CD4-positive, alpha-beta T cell (primary cell): ENCODE measurements around the gene NRXN3. TPM values are rescaled to one million over a fixed set of nuclear protein-coding genes. Genes with fewer than 3 reads are reported as not detected.

Experiments used
- ATAC-seq: fragments of 200-7000 bp; cut with Tn5 transposase; one replicate; pipeline ENCODE4 v1.10.0; 2022; ENCODE audit warnings: mild to moderate bottlenecking; ENCODE audit not compliant: poor library complexity
- CTCF ChIA-PET: fragments of 350-600 bp; sonication (Branson Sonifier 250); formaldehyde crosslinking; loops from one replicate; lab custom pipeline; 2021; ENCODE audit warnings: antibody characterized with exemption, inconsistent platforms; lab: Charles Lee
- POLR2A ChIA-PET: fragments of 350-600 bp; sonication (Branson Sonifier 250); formaldehyde crosslinking; loops from one replicate; lab custom pipeline; 2021; ENCODE audit warnings: antibody characterized with exemption, inconsistent platforms; lab: Charles Lee
- DNase-seq, 14 experiments: peaks; one replicate each; pipeline ENCODE4 v3.0.0-alpha.2; 2013 to 2020; ENCODE audit warnings: mixed read lengths in 2 of 14
- H3K27ac ChIP-seq, 2 donors: one replicate each; pipeline versions ENCODE4 v1.5.1 to v1.7.0; 2013; ENCODE audit warnings: low read length in 2 of 2, low read depth in 1 of 2, mild to moderate bottlenecking in 1 of 2
- H3K27me3 ChIP-seq, 2 experiments: 1 replicate in 1 of 2; 2 replicates in 1 of 2; pipeline versions ENCODE4 v1.6.1 to v1.7.0; 2013; ENCODE audit warnings: low read length in 2 of 2, control low read depth in 1 of 2, mild to moderate bottlenecking in 1 of 2, moderate library complexity in 1 of 2; ENCODE audit not compliant: insufficient read depth in 2 of 2, control insufficient read depth in 1 of 2
- H3K36me3 ChIP-seq: one replicate; pipeline ENCODE4 v1.6.1; 2013; ENCODE audit warnings: low read length, control low read depth; ENCODE audit not compliant: insufficient read depth
- H3K4me1 ChIP-seq: one replicate; pipeline ENCODE4 v1.6.1; 2013; ENCODE audit warnings: low read length, control low read depth; ENCODE audit not compliant: insufficient read depth
- H3K4me3 ChIP-seq: one replicate; pipeline ENCODE4 v1.5.1; 2013; ENCODE audit warnings: mild to moderate bottlenecking, low read length, moderate library complexity
- H3K9me3 ChIP-seq, 2 experiments: 1 replicate in 1 of 2; 2 replicates in 1 of 2; pipeline versions ENCODE4 v1.6.1 to v1.7.0; 2013; ENCODE audit warnings: low read length in 2 of 2, mild to moderate bottlenecking in 2 of 2, control low read depth in 1 of 2, moderate library complexity in 1 of 2; ENCODE audit not compliant: control insufficient read depth in 1 of 2, insufficient read depth in 1 of 2
- H3K27ac Mint-ChIP-seq: one replicate; pipeline ENCODE4 v1.8.0; 2020; ENCODE audit warnings: mixed read lengths
- H3K27me3 Mint-ChIP-seq: one replicate; pipeline ENCODE4 v1.8.0; 2021; ENCODE audit warnings: mixed read lengths
- H3K36me3 Mint-ChIP-seq: one replicate; pipeline ENCODE4 v1.8.0; 2021; ENCODE audit warnings: low read depth, mixed read lengths
- H3K4me1 Mint-ChIP-seq: one replicate; pipeline ENCODE4 v1.8.0; 2021; ENCODE audit warnings: low read depth, mixed read lengths
- H3K4me3 Mint-ChIP-seq: one replicate; pipeline ENCODE4 v1.8.0; 2020; ENCODE audit warnings: mild to moderate bottlenecking, mixed read lengths
- H3K9me3 Mint-ChIP-seq: one replicate; pipeline ENCODE4 v1.8.0; 2020; ENCODE audit warnings: mixed read lengths
- intact Hi-C, 2 experiments: fragments of 100-400 bp; cut with DNase I in 1 of 2; cut with micrococcal nuclease in 1 of 2; formaldehyde crosslinking; loops; one replicate each; pipeline versions ENCODE4 v1.15.1 to v1.9.0; 2023 to 2025; cut with DNase I, micrococcal nuclease
- total RNA-seq, 174 experiments: library from RNA in 2 of 174; stranded (reverse) in 2 of 174; gene quantifications; one replicate each; pipeline ENCODE4 v1.2.3 and lab custom pipeline; 2021 to 2026
- TF ChIP-seq, protein P1 (sequence below): fragments of 200-600 bp; IDR thresholded peaks from one replicate; pipeline ENCODE4 v1.8.0; 2022; ENCODE audit warnings: antibody characterized with exemption, mild to moderate bottlenecking

The NRXN3 gene
- total RNA-seq, 2 experiments from 2014 or later, result not detected

- CTCF ChIA-PET, result no interaction called here
- H3K4me3 Mint-ChIP-seq, result no peak overlapping the region
- Histone ChIP-seq H3K36me3 (no peaks in the 10 kb centered on the region), H3K27me3 (no peaks in the 10 kb centered on the region), H3K27ac (no peak overlapping the region), H3K4me1 (no peaks in the 10 kb centered on the region), H3K4me3 (no peak overlapping the region), H3K9me3 (peaks cover 0 to 11% of the 10 kb centered on the region in 2 experiments)
- no peak for ATAC-seq
- POLR2A ChIA-PET, result no interaction called here
- peaks cover 3% of the 10 kb centered on the region for H3K9me3 Mint-ChIP-seq
- no peak overlapping the region for H3K27ac Mint-ChIP-seq
- TF ChIP-seq, protein P1, sequence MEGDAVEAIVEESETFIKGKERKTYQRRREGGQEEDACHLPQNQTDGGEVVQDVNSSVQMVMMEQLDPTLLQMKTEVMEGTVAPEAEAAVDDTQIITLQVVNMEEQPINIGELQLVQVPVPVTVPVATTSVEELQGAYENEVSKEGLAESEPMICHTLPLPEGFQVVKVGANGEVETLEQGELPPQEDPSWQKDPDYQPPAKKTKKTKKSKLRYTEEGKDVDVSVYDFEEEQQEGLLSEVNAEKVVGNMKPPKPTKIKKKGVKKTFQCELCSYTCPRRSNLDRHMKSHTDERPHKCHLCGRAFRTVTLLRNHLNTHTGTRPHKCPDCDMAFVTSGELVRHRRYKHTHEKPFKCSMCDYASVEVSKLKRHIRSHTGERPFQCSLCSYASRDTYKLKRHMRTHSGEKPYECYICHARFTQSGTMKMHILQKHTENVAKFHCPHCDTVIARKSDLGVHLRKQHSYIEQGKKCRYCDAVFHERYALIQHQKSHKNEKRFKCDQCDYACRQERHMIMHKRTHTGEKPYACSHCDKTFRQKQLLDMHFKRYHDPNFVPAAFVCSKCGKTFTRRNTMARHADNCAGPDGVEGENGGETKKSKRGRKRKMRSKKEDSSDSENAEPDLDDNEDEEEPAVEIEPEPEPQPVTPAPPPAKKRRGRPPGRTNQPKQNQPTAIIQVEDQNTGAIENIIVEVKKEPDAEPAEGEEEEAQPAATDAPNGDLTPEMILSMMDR, result no peak
- no peaks in the 10 kb centered on the region for H3K27me3 Mint-ChIP-seq
- no peak for DNase-seq
- H3K36me3 Mint-ChIP-seq, result no peaks in the 10 kb centered on the region
- intact Hi-C loops, result no loop called here
- no peaks in the 10 kb centered on the region for H3K4me1 Mint-ChIP-seq
Observed at GRCh38 chr14:78798757-78799156, 628.6 kb downstream of the NRXN3 start.

DNA sequence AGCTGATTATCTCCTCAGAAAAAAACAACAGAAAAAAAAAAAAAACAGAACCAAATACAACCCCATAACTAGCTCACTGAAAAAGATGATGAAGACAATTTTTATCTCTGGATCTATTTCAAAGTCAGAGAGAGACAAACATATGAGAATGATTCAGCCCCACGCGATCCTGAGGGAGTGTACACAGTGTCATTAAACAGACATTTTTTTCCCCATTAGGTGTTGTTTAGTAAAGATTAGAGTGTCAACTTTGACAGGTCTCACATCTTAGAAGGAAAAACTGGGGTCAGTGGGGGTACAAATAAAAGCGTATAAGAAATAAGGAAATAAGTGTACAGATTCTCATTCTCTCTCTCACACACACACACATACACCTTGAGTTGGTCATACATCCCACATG is 635.4 kb downstream of the NRXN3 start:
- H3K27ac Mint-ChIP-seq, result no peak overlapping the region
- Histone ChIP-seq H3K27ac (no peak overlapping the region), H3K4me1 (no peaks in the 10 kb centered on the region), H3K9me3 (peaks cover 0 to 8% of the 10 kb centered on the region in 2 experiments), H3K36me3 (no peaks in the 10 kb centered on the region), H3K4me3 (no peak overlapping the region), H3K27me3 (no peaks in the 10 kb centered on the region)
- TF ChIP-seq, protein P1, result no peak
- H3K27me3 Mint-ChIP-seq, result no peaks in the 10 kb centered on the region
- CTCF ChIA-PET, result no interaction called here
- DNase-seq (no peak), ATAC-seq (no peak)
- no peak overlapping the region for H3K4me3 Mint-ChIP-seq
- intact Hi-C loops, result no loop called here
- H3K36me3 Mint-ChIP-seq, result no peaks in the 10 kb centered on the region
- no peaks in the 10 kb centered on the region for H3K4me1 Mint-ChIP-seq
- POLR2A ChIA-PET, result no interaction called here
- peaks cover 7% of the 10 kb centered on the region for H3K9me3 Mint-ChIP-seq

- H3K4me3 ChIP-seq, result no peak overlapping the region
- POLR2A ChIA-PET, result no interaction called here
Observed at GRCh38 chr14:78823035-78823434, 652.9 kb downstream of the NRXN3 start.

More at GRCh38 chr14:78823035-78823434, 652.9 kb downstream of the NRXN3 start:
- H3K27me3 Mint-ChIP-seq, result no peaks in the 10 kb centered on the region
- no peaks in the 10 kb centered on the region for H3K4me1 Mint-ChIP-seq
- H3K36me3 Mint-ChIP-seq, result no peaks in the 10 kb centered on the region
- TF ChIP-seq, protein P1, result no peak
- intact Hi-C loops, result no loop called here
- no peak overlapping the region for H3K4me3 Mint-ChIP-seq
- no peaks in the 10 kb centered on the region for H3K4me1 ChIP-seq
- no peak for ATAC-seq
- H3K36me3 ChIP-seq, result no peaks in the 10 kb centered on the region
- H3K27ac ChIP-seq, result no peak overlapping the region
- H3K9me3 Mint-ChIP-seq, result peaks cover 2% of the 10 kb centered on the region
- H3K9me3 ChIP-seq, result peaks cover 0 to 3% of the 10 kb centered on the region in 2 experiments
- H3K27me3 ChIP-seq, result no peaks in the 10 kb centered on the region
- H3K27ac Mint-ChIP-seq, result no peak overlapping the region
- CTCF ChIA-PET, result no interaction called here
- no peak for DNase-seq
